Stimulated activated CD4-positive, alpha-beta T cell treated with anti-CD3 and anti-CD28 coated beads, Interleukin-1b, Interleukin-23, amount 100 ng/mL, for 4 hours (primary cell): ENCODE data around the gene A1BG.

Experiments used
- DNase-seq, 2 donors: peaks; one replicate each; pipeline ENCODE4 v3.0.0-alpha.2; 2020; ENCODE audit warnings: low read depth in 2 of 2

The A1BG gene

GRCh38 chr19:58296104-58296503, 57.2 kb downstream of the A1BG start:
- DNase-seq = no peak
